HCT116 (cell line): ENCODE measurements around the gene AUTS2. TPM values are rescaled to one million over a fixed set of nuclear protein-coding genes. Genes with fewer than 3 reads are reported as not detected.

Source experiments
- ATAC-seq: fragments of 200-7000 bp; cut with Tn5 transposase; 2 replicates; pipeline ENCODE4 v1.9.1; 2020; ENCODE audit warnings: mild to moderate bottlenecking, moderate library complexity
- BruUV-seq: library from RNA; stranded (reverse); fragments of 400-500 nt; replicated peaks from 2 replicates; lab custom pipeline; 2021; lab: Mats Ljungman, UMichigan
- CTCF ChIA-PET: fragments of 300-600 bp; sonication (Branson Sonifier 250); formaldehyde crosslinking; loops from one replicate; lab custom pipeline; 2021; ENCODE audit warnings: antibody characterized with exemption; lab: Charles Lee
- POLR2A ChIA-PET: fragments of 300-600, 350-600 bp; sonication (Branson Sonifier 250); formaldehyde crosslinking; loops from one replicate; lab custom pipeline; 2021; ENCODE audit warnings: antibody characterized with exemption; lab: Charles Lee
- RAD21 ChIA-PET, 2 experiments: fragments of 300-600 bp; sonication (Branson Sonifier 250); formaldehyde crosslinking; loops; one replicate each; lab custom pipeline; 2023; ENCODE audit warnings: low total read pairs in 2 of 2; ENCODE audit not compliant: uncharacterized antibody in 2 of 2, unreplicated experiment in 2 of 2, low non-redundant PET in 1 of 2; lab: Charles Lee
- DNase-seq: peaks from one replicate; pipeline ENCODE4 v3.0.0-alpha.2; 2010; ENCODE audit warnings: low read depth, low spot score
- H2AFZ ChIP-seq: fragments of 200-600 bp; shearing (Covaris generic), sonication (generic); 2 replicates; pipeline ENCODE4 v1.6.1; 2017; ENCODE audit warnings: low read depth, mixed run types, mixed read lengths, antibody characterized with exemption, low read length; ENCODE audit not compliant: poor library complexity, severe bottlenecking
- H3K27ac ChIP-seq: 2 replicates; pipeline ENCODE4 v1.5.1; 2012; ENCODE audit warnings: low read depth, low read length
- H3K27me3 ChIP-seq: fragments of 200-600 bp; sonication (generic); 2 replicates; pipeline ENCODE4 v1.6.1; 2016; ENCODE audit warnings: mixed run types, low read length, mixed read lengths; ENCODE audit not compliant: insufficient read depth
- H3K36me3 ChIP-seq, 2 experiments: fragments of 200-500 bp in 1 of 2; fragments of 200-600 bp in 1 of 2; sonication (Bioruptor generic) in 1 of 2; sonication (generic) in 1 of 2; 2 replicates each; pipeline versions ENCODE4 v1.5.1 to v1.6.1; 2014 to 2016; ENCODE audit warnings: low read length in 2 of 2, inconsistent platforms in 1 of 2, mixed read lengths in 1 of 2, mixed run types in 1 of 2; ENCODE audit not compliant: insufficient read depth in 2 of 2, control insufficient read depth in 1 of 2
- H3K4me1 ChIP-seq, 2 experiments: fragments of 200-600 bp in 1 of 2; sonication (generic) in 1 of 2; 2 replicates each; pipeline versions ENCODE4 v1.5.1 to v1.6.1; 2012 to 2017; ENCODE audit warnings: low read length in 2 of 2, inconsistent platforms in 1 of 2, mild to moderate bottlenecking in 1 of 2, mixed read lengths in 1 of 2, mixed run types in 1 of 2, moderate library complexity in 1 of 2; ENCODE audit not compliant: insufficient read depth in 2 of 2, control insufficient read depth in 1 of 2
- H3K4me2 ChIP-seq: fragments of 200-600 bp; sonication (generic); 2 replicates; pipeline ENCODE4 v1.6.1; 2017; ENCODE audit warnings: mixed run types, low read length, mixed read lengths
- H3K4me3 ChIP-seq, 2 experiments: fragments of 200-600 bp in 1 of 2; sonication (generic) in 1 of 2; replicated peaks in 1 of 2; 2 replicates each; pipeline ENCODE4 v1.5.1; 2011 to 2016; ENCODE audit warnings: low read length in 2 of 2, control low read depth in 1 of 2, low read depth in 1 of 2, mild to moderate bottlenecking in 1 of 2, mixed read lengths in 1 of 2, mixed run types in 1 of 2
- H3K79me2 ChIP-seq: fragments of 200-600 bp; sonication (generic); 2 replicates; pipeline ENCODE4 v1.6.1; 2017; ENCODE audit warnings: mild to moderate bottlenecking, mixed run types, low read length, moderate library complexity, mixed read lengths; ENCODE audit not compliant: insufficient read depth
- H3K9ac ChIP-seq: fragments of 200-600 bp; sonication (generic); 2 replicates; pipeline ENCODE4 v1.6.1; 2016; ENCODE audit warnings: low read length, mixed read lengths
- H3K9me2 ChIP-seq: fragments of 200-600 bp; sonication (generic), shearing (Covaris generic); 2 replicates; pipeline ENCODE4 v1.6.1; 2017; ENCODE audit warnings: mixed run types, mild to moderate bottlenecking, moderate library complexity; ENCODE audit not compliant: insufficient read depth
- H3K9me3 ChIP-seq, 2 experiments: fragments of 200-500 bp in 1 of 2; fragments of 200-600 bp in 1 of 2; sonication (Bioruptor generic) in 1 of 2; sonication (generic) in 1 of 2; 2 replicates each; pipeline ENCODE4 v1.6.1; 2014 to 2017; ENCODE audit warnings: low read length in 2 of 2, mixed read lengths in 2 of 2, inconsistent platforms in 1 of 2, low read depth in 1 of 2, mild to moderate bottlenecking in 1 of 2, mixed run types in 1 of 2, moderate library complexity in 1 of 2; ENCODE audit not compliant: control insufficient read depth in 1 of 2, insufficient read depth in 1 of 2
- H4K20me1 ChIP-seq: fragments of 200-600 bp; sonication (generic), shearing (Covaris generic); 2 replicates; pipeline ENCODE4 v1.6.1; 2017; ENCODE audit warnings: mixed run types, mild to moderate bottlenecking, moderate library complexity; ENCODE audit not compliant: insufficient read depth
- CTCF ChIP-seq, 3 experiments: fragments of 200-600 bp in 1 of 3; sonication (generic) in 1 of 3; IDR thresholded peaks in 2 of 3; conservative IDR thresholded peaks in 1 of 3; 2 replicates each; pipeline ENCODE4 v1.5.1; 2012 to 2017; ENCODE audit warnings: low read depth in 2 of 3, low read length in 2 of 3, antibody characterized with exemption in 1 of 3, borderline replicate concordance in 1 of 3, control low read depth in 1 of 3, mild to moderate bottlenecking in 1 of 3, mixed read lengths in 1 of 3, mixed run types in 1 of 3, moderate library complexity in 1 of 3; ENCODE audit not compliant: insufficient read depth in 1 of 3
- MAX ChIP-seq: IDR thresholded peaks from 2 replicates; pipeline ENCODE4 v1.6.1; 2012
- RAD21 ChIP-seq: IDR thresholded peaks from 2 replicates; pipeline ENCODE4 v1.6.1; 2012; ENCODE audit warnings: low read depth, mild to moderate bottlenecking
- REST ChIP-seq: IDR thresholded peaks from 2 replicates; pipeline ENCODE4 v1.6.1; 2012; ENCODE audit warnings: low read depth
- SIN3A ChIP-seq: IDR thresholded peaks from 2 replicates; pipeline ENCODE4 v1.6.1; 2012; ENCODE audit warnings: low read depth
- SRF ChIP-seq: IDR thresholded peaks from 2 replicates; pipeline ENCODE4 v1.6.1; 2012; ENCODE audit warnings: low read depth
- intact Hi-C: fragments of 100-400 bp; cut with micrococcal nuclease; formaldehyde crosslinking; loops from 2 replicates; pipeline ENCODE4 v1.10.0; 2022
- total RNA-seq: library from RNA; stranded (reverse); gene quantifications from one replicate; pipeline ENCODE4 v1.2.1, GENCODE V29; 2021; ENCODE audit not compliant: unreplicated experiment

AUTS2 gene
- total RNA-seq, 1 experiment from 2014 or later, result 0.93 TPM

GRCh38 chr7:70698219-70698832 is 1100.1 kb downstream of the AUTS2 start:
- no peak for DNase-seq
- Histone ChIP-seq H3K4me2 (no peak overlapping the region), H3K9me3 (peaks cover 0 to 18% of the 10 kb centered on the region in 2 experiments; a peak in 1 of 4 replicates), H3K4me3 (no peak overlapping the region), H3K79me2 (no peaks in the 10 kb centered on the region), H3K36me3 (no peaks in the 10 kb centered on the region), H3K9ac (no peak overlapping the region), H4K20me1 (no peaks in the 10 kb centered on the region), H3K27me3 (no peaks in the 10 kb centered on the region), H3K9me2 (no peaks in the 10 kb centered on the region), H3K4me1 (no peaks in the 10 kb centered on the region), H2AFZ (no peak overlapping the region), H3K27ac (no peak overlapping the region)
- no peak for ATAC-seq
- CTCF ChIA-PET, result no interaction called here
- POLR2A ChIA-PET, result no interaction called here
- RAD21 ChIA-PET, result no interaction called here
- TF ChIP-seq MAX (no peak), SIN3A (no peak), SRF (no peak), REST (no peak), CTCF (IDR thresholded peaks at IDR 0.05 in 2 of 3, conservative IDR thresholded peaks at IDR 0.05 in 1 of 3; ENCODE audit: borderline replicate concordance in 1 of 3, insufficient read depth in 1 of 3, low read depth in 2 of 3, low read length in 2 of 3) (peak in 2 of 3 experiments; percentile 33 to 41; a peak in 4 of 6 replicates), RAD21 (peak; percentile 28; the same call in 1 of the 2 replicates)
- BruUV-seq, result no TSS peak
- intact Hi-C loops, result no loop called here
